Measurements from ENCODE around the gene SYNE4. TPM values are rescaled to one million over a fixed set of nuclear protein-coding genes. Genes with fewer than 3 reads are reported as not detected.

Gene SYNE4
- total and polyA plus RNA-seq, 2 of the 13 experiments (the other 11 are each of a cell fraction or from before 2014, with no cell fraction given) = 13.7 to 23.0 TPM

GRCh38 chr19:36041831-36042230 lies 33.2 kb upstream of the SYNE4 start (continued):
- TF ChIP-seq, protein P1, sequence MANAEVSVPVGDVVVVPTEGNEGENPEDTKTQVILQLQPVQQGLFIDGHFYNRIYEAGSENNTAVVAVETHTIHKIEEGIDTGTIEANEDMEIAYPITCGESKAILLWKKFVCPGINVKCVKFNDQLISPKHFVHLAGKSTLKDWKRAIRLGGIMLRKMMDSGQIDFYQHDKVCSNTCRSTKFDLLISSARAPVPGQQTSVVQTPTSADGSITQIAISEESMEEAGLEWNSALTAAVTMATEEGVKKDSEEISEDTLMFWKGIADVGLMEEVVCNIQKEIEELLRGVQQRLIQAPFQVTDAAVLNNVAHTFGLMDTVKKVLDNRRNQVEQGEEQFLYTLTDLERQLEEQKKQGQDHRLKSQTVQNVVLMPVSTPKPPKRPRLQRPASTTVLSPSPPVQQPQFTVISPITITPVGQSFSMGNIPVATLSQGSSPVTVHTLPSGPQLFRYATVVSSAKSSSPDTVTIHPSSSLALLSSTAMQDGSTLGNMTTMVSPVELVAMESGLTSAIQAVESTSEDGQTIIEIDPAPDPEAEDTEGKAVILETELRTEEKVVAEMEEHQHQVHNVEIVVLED (CRISPR knock-in tag; IDR thresholded peaks at IDR 0.05; ENCODE audit: borderline replicate concordance) = no peak
- TF ChIP-seq ZNF747 (CRISPR knock-in tag; IDR thresholded peaks at IDR 0.05; ENCODE audit: borderline replicate concordance) (no peak), ZNF501 (CRISPR knock-in tag; IDR thresholded peaks at IDR 0.05) (no peak), ZNF570 (CRISPR knock-in tag; IDR thresholded peaks at IDR 0.05; ENCODE audit: borderline replicate concordance) (no peak), FOXK2 (IDR thresholded peaks at IDR 0.05) (no peak), HDAC2 (CRISPR knock-in tag; IDR thresholded peaks at IDR 0.05) (peak; percentile 35; the same call in 1 of the 2 replicates), ZNF788 (CRISPR knock-in tag; IDR thresholded peaks at IDR 0.05; ENCODE audit: borderline replicate concordance) (no peak), CHCHD3 (CRISPR knock-in tag; IDR thresholded peaks at IDR 0.05) (no peak), ZNF878 (CRISPR knock-in tag; IDR thresholded peaks at IDR 0.05) (no peak), RARG (CRISPR knock-in tag; IDR thresholded peaks at IDR 0.05; ENCODE audit: low read depth) (no peak), ZNF678 (CRISPR knock-in tag; IDR thresholded peaks at IDR 0.05) (no peak), MIER3 (CRISPR knock-in tag; IDR thresholded peaks at IDR 0.05; ENCODE audit: borderline replicate concordance) (no peak), FOXA3 (CRISPR knock-in tag; IDR thresholded peaks at IDR 0.05) (0 out of 2 replicates have a peak, but pooled peaks have one; percentile 12), CHD2 (IDR thresholded peaks at IDR 0.05; ENCODE audit: low read depth, low read length) (no peak), MATR3 (CRISPR knock-in tag; IDR thresholded peaks at IDR 0.05) (no peak), MIER2 (CRISPR knock-in tag; IDR thresholded peaks at IDR 0.05) (no peak), PAX8 (CRISPR knock-in tag; IDR thresholded peaks at IDR 0.05; ENCODE audit: borderline replicate concordance) (no peak), KLF15 (CRISPR knock-in tag; IDR thresholded peaks at IDR 0.05; ENCODE audit: borderline replicate concordance) (no peak), HNF4A (CRISPR knock-in tag; IDR thresholded peaks at IDR 0.05) (0 out of 2 replicates have a peak, but pooled peaks have one; percentile 34), NBN (conservative IDR thresholded peaks at IDR 0.05) (no peak), ZNF569 (CRISPR knock-in tag; IDR thresholded peaks at IDR 0.05; ENCODE audit: borderline replicate concordance) (no peak), ZNF550 (CRISPR knock-in tag; IDR thresholded peaks at IDR 0.05; ENCODE audit: borderline replicate concordance) (no peak), TBL1XR1 (IDR thresholded peaks at IDR 0.05; ENCODE audit: borderline replicate concordance, low read length, partially characterized antibody) (no peak), ZNF230 (CRISPR knock-in tag; IDR thresholded peaks at IDR 0.05) (no peak), ZNF879 (CRISPR knock-in tag; IDR thresholded peaks at IDR 0.05) (no peak), ZNF563 (CRISPR knock-in tag; IDR thresholded peaks at IDR 0.05) (no peak), SOX6 (IDR thresholded peaks at IDR 0.05) (no peak), SOX6 (CRISPR knock-in tag; IDR thresholded peaks at IDR 0.05) (no peak)
- TF ChIP-seq, protein P2, sequence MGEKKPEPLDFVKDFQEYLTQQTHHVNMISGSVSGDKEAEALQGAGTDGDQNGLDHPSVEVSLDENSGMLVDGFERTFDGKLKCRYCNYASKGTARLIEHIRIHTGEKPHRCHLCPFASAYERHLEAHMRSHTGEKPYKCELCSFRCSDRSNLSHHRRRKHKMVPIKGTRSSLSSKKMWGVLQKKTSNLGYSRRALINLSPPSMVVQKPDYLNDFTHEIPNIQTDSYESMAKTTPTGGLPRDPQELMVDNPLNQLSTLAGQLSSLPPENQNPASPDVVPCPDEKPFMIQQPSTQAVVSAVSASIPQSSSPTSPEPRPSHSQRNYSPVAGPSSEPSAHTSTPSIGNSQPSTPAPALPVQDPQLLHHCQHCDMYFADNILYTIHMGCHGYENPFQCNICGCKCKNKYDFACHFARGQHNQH (CRISPR knock-in tag; IDR thresholded peaks at IDR 0.05) = no peak
- TF ChIP-seq, protein P3, sequence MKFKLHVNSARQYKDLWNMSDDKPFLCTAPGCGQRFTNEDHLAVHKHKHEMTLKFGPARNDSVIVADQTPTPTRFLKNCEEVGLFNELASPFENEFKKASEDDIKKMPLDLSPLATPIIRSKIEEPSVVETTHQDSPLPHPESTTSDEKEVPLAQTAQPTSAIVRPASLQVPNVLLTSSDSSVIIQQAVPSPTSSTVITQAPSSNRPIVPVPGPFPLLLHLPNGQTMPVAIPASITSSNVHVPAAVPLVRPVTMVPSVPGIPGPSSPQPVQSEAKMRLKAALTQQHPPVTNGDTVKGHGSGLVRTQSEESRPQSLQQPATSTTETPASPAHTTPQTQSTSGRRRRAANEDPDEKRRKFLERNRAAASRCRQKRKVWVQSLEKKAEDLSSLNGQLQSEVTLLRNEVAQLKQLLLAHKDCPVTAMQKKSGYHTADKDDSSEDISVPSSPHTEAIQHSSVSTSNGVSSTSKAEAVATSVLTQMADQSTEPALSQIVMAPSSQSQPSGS (CRISPR knock-in tag; IDR thresholded peaks at IDR 0.05) = no peak

Data from HepG2 (cell line).